COLO668 (cell line): ENCODE measurements around the gene CDH6.
A peak's percentile ranks its signal among the peaks of the same experiment; 100 is the strongest.

Experiments
- DNase-seq: peaks from one replicate; lab custom pipeline; 2025; ENCODE audit not compliant: unreplicated experiment; lab: John Stamatoyannopoulos, UW

CDH6 gene

GRCh38 chr5:31193591-31194467 is at the start of gene CDH6:
Gene CDH6, plus strand, starts transcription at chr5:31193686. Its CDS starts 73,788 bp downstream, at chr5:31267474.
- peak; percentile 79 for DNase-seq

GRCh38 chr5:31144364-31144763 is 49.1 kb upstream of the CDH6 start:
- no peak for DNase-seq

DNA sequence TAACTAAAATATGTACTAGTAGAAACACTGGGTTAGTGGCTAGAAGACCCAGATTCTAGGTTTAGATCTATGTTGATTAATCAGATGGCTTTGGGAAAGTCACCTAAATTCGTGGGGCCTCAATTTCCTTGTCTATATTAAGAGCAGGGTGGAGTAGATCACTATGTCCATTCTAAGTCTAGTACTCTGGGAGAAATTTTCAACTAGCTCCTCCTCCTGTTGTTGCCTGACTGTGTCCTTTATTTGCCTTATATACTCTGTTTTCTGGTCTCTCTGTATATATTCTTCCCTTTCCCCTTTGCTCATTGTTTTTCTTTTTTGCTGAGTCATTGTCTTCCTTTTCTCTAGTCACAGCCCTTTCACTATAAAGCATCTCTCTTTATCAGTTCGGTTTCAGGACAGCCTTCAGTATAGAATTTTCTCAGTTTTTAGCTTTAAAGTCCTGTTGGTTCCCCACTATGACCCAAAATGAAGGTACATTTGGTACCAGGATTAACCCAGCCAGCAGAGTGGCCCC is 44.5 kb upstream of the CDH6 start:
- no peak for DNase-seq

DNA sequence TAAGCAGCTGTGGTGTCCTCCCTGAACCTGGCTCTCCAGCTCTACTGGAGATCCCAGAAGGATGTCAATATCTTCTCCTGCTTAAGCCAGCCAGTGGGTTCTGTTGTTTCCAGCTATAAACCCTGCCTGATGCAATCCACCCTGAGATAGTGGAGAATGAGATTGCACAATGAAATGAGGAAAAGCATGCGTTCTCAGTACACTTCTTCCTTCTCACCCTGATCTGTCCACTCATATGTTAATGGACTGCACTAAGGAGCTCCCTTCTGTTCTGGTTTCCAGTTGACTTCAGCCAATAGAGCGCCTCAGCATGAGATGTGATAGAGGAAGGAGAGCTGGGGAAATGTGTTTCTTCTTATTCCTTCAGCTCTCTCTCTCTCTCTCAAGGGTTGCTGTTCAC is 40.0 kb upstream of the CDH6 start:
- DNase-seq = no peak

GRCh38 chr5:31156631-31157160 is 36.8 kb upstream of the CDH6 start:
- no peak for DNase-seq

- DNase-seq = no peak
Observed at GRCh38 chr5:31157720-31158119, 35.8 kb upstream of the CDH6 start.

DNA sequence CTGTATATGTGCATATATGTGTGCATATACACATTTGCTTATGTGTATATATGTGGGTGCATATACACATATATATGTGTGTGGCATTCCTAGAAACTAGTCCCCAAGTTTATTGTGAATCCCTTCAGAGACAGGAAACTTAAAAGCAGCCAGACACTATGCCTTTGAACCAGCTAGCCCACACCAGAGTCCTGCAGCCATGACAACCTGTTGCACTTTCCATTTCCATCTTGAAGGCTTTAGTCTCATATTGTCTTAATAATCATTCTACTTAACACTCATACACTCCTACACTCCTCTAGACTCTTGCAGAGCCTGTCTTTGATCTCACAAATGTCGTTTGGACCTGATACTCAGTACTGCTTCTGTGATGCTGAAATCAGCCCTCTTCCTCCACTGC is 34.8 kb upstream of the CDH6 start:
- no peak for DNase-seq

DNA sequence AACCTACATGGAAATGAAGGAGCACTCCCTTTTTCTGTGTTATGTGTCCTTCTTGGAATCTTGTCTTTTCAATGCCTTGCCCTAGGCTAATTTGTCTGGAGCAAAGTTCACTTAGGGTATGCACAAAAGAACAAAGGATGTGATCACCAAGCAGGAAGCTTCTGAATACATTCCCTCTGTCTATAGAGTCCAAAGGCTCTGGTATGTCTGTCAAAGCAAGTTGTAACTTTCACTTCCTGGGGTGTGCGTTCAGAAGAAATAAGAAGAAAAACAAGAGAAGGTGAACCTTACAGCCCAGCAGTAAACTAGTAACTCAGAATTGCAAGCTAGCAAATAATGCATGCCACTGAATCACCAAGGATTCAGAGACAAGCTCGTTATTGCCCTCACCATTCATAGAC is 31.7 kb upstream of the CDH6 start:
- no peak for DNase-seq

GRCh38 chr5:31165729-31166128 is 27.8 kb upstream of the CDH6 start:
- DNase-seq = no peak

GRCh38 chr5:31169379-31169778 is 24.1 kb upstream of the CDH6 start:
- no peak for DNase-seq

- no peak for DNase-seq
Observed at GRCh38 chr5:31172881-31173280, 20.6 kb upstream of the CDH6 start.

- no peak for DNase-seq
Observed at GRCh38 chr5:31173614-31174013, 19.9 kb upstream of the CDH6 start.

DNA sequence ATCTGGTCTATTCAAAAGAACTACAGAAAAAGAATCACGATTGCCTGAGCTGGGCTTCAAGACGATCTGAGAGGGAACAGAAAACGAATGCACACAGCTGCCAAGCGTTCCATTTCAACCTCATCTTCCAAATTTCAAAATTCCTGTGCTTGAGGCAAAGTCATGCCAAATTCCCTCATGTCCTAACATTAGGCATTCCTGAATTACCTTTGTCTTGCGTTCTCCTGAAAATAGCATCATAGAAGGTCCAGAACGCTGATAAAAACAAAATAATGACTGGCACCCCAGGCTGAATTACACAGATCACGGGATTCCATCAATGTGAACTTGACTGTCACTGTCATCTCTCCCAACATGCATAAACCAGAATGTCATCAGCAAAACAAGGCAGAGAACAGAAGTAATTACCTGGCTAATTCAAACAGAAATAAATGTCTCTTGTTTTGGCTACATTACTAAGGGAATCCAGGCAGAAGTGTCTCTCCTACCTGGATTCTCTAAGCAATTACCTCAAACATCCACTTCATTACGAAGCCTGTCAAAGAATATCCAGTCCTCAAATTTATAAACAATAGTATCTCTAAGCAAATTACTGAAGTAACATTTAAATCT is 12.0 kb upstream of the CDH6 start:
- no peak for DNase-seq

DNA sequence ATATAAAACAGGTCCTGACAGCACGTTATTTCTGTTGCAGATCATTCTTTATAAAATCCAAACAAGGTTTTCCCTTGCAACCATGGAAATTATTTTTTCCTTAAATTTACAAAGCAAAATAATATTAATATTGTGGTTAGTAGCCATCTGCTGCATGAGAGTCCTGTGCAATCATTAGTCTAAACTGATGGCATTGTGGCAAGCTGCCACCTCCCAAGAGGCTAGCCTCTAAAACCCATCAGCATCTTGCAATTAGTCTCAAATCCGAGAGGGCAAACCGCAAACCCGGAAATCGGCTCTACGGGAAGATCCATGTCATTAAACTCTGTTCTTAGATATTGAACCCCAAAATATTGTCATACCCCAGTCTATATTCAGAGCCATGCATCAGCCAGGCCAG is 11.3 kb upstream of the CDH6 start:
- no peak for DNase-seq

DNA sequence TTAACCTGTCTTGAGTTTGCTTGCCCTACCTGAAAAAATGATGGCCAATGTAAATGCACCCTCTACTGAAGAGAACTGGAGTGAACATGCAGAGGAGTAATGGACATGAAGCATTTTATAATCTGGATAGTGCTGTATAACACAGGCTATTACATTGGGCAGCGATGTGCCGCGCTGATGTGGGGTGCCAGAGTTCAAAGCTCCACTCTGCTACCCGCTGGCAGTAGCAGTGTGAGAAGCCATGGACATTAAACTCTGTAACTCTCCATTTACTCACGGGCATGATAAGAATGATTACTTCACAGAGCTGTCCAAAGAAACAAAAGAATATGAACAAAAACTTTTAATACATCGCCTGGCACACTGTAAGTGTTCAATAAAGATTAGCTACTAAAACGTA is 7.5 kb upstream of the CDH6 start:
- no peak for DNase-seq

DNA sequence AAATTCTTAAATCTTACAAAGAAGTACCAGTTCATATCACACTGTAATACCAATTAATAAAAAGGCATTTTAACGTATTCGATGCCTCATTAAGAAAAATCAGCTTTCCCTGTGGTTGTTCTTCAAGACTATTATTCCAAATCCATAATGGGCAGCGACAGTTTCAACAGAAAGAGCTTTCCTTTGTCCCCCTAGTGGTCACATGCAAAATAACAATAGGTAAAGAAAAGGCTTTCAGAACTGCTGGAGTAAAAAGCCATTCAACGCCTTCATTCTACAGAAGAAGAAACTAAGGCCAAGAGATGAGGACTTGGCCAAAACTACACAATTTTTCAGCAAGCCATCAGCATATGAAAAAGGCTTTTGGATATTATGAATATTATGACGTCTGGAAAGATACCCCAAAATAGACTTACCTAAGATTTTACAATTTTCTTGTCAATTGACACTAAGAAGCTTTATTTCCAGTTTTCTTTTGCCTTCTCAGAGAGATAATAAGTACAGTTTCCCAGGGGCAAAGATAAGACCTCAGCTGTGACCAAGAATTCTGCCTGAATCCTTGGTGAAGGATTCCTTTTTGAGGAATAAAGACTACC is 6.7 kb upstream of the CDH6 start:
- no peak for DNase-seq

DNA sequence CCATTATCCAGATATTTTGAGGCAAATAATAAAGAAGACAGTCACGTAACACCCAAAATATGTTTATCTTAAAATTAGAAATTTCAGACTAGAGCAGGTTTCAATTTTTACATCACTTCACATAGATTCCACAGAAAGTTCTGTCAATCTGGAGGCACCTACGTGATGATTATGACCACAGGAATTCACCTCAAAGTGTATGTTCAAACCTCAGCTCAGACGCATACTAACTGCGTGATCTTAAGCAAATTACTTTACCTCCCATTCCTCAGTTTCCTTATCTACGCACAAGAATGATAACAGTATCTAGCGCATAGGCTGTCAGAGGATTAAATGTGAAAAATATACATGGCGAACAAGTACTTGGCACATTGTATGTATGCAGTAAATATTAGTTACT is 5.9 kb upstream of the CDH6 start:
- no peak for DNase-seq

DNA sequence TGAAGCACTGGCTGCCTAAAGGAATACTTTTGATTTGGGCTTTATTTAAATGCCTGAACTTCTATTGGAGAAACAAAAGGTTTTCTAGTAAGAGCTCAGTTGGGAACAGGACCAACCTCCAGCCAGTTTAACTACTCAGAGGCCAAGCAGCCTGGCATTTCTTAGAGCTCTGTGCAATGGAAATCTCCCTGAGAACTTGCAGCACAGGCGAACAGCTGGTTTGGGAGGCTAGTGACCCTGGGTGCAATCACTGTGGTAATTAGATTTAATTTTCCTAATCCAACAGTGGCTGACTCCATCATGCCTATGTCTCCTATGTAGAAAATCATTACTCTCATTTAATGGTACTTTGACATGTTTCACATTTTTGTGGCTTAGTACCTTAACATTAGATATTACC is 1.0 kb upstream of the CDH6 start:
- no peak for DNase-seq

- DNase-seq = no peak
Observed at GRCh38 chr5:31193116-31193515, 370 bp upstream of the CDH6 start.

DNA sequence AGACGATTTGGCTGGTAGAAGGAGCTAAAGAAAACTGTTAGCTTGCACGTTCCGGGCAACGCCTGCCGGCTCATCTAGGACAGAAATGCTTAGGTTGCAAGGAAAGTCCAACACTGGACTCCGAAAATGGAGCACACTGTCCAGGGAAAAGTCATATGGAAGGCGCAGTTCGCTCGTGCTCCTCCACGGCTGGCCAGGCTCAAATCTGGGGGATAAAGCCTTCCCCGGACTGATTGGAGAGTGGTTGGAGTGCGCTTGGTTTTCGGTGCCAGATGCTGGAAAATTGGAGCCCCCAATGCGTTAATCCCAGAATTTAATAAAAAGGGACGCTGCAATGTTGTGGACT is 955 bp downstream of the CDH6 start:
- peak; percentile 26 for DNase-seq

- DNase-seq = no peak
Observed at GRCh38 chr5:31194892-31195555, 1.5 kb downstream of the CDH6 start.
